Measurements from ENCODE around the gene DYRK1A.

Gene DYRK1A

GRCh38 chr21:37425001-37425400, 58.4 kb downstream of the DYRK1A start:
- Histone ChIP-seq H3K79me2 (ENCODE audit: insufficient read depth, low read length) (peaks cover 99% of the 10 kb centered on the region), H3K9me3 (ENCODE audit: insufficient read depth, low read depth, low read length) (no peaks in the 10 kb centered on the region), H4K20me1 (ENCODE audit: insufficient read depth, low read length, poor library complexity, severe bottlenecking) (peaks cover 92% of the 10 kb centered on the region), H3K4me3 (ENCODE audit: low read length, poor library complexity, severe bottlenecking) (no peak overlapping the region), H3K9me2 (replicated peaks; ENCODE audit: low read depth, low read length) (no peaks in the 10 kb centered on the region), H3F3A (ENCODE audit: low read depth) (no peaks in the 10 kb centered on the region), H3K27me3 (ENCODE audit: insufficient read depth, low read length, poor library complexity, severe bottlenecking) (no peaks in the 10 kb centered on the region), H2AFZ (ENCODE audit: low read length) (no peak overlapping the region), H3K9ac (ENCODE audit: low read depth, low read length, poor library complexity, severe bottlenecking) (no peak overlapping the region), H3K4me1 (ENCODE audit: insufficient read depth, low read length, poor library complexity, severe bottlenecking) (peaks cover 16% of the 10 kb centered on the region), H3K36me3 (ENCODE audit: insufficient read depth, low read length) (peaks cover 88% of the 10 kb centered on the region), H3K4me2 (ENCODE audit: low read depth, low read length, poor library complexity, severe bottlenecking) (no peak overlapping the region)
- TF ChIP-seq EZH2phosphoT487 (IDR thresholded peaks at IDR 0.05; ENCODE audit: borderline replicate concordance) (no peak), CTCF (conservative IDR thresholded peaks at IDR 0.05; ENCODE audit: low read length) (no peak)

GRCh38 chr21:37425684-37426083, 59.1 kb downstream of the DYRK1A start:
- Histone ChIP-seq H3K9me3 (ENCODE audit: insufficient read depth, low read depth, low read length) (no peaks in the 10 kb centered on the region), H3K9me2 (replicated peaks; ENCODE audit: low read depth, low read length) (no peaks in the 10 kb centered on the region), H3K9ac (ENCODE audit: low read depth, low read length, poor library complexity, severe bottlenecking) (no peak overlapping the region), H2AFZ (ENCODE audit: low read length) (no peak overlapping the region), H3K27me3 (ENCODE audit: insufficient read depth, low read length, poor library complexity, severe bottlenecking) (no peaks in the 10 kb centered on the region), H3K4me1 (ENCODE audit: insufficient read depth, low read length, poor library complexity, severe bottlenecking) (peaks cover 20% of the 10 kb centered on the region), H3F3A (ENCODE audit: low read depth) (no peaks in the 10 kb centered on the region), H3K79me2 (ENCODE audit: insufficient read depth, low read length) (peaks cover 99% of the 10 kb centered on the region), H4K20me1 (ENCODE audit: insufficient read depth, low read length, poor library complexity, severe bottlenecking) (peaks cover 92% of the 10 kb centered on the region), H3K4me2 (ENCODE audit: low read depth, low read length, poor library complexity, severe bottlenecking) (no peak overlapping the region), H3K36me3 (ENCODE audit: insufficient read depth, low read length) (peaks cover 86% of the 10 kb centered on the region), H3K4me3 (ENCODE audit: low read length, poor library complexity, severe bottlenecking) (no peak overlapping the region)
- no peak for TF ChIP-seq EZH2phosphoT487 (IDR thresholded peaks at IDR 0.05; ENCODE audit: borderline replicate concordance)
- no peak for TF ChIP-seq CTCF (conservative IDR thresholded peaks at IDR 0.05; ENCODE audit: low read length)

- Histone ChIP-seq H3K4me3 (ENCODE audit: low read length, poor library complexity, severe bottlenecking) (no peak overlapping the region), H2AFZ (ENCODE audit: low read length) (no peak overlapping the region), H3K79me2 (ENCODE audit: insufficient read depth, low read length) (peaks cover 99% of the 10 kb centered on the region), H4K20me1 (ENCODE audit: insufficient read depth, low read length, poor library complexity, severe bottlenecking) (peaks cover 92% of the 10 kb centered on the region), H3K4me2 (ENCODE audit: low read depth, low read length, poor library complexity, severe bottlenecking) (no peak overlapping the region), H3F3A (ENCODE audit: low read depth) (no peaks in the 10 kb centered on the region), H3K9me3 (ENCODE audit: insufficient read depth, low read depth, low read length) (no peaks in the 10 kb centered on the region), H3K36me3 (ENCODE audit: insufficient read depth, low read length) (peaks cover 78% of the 10 kb centered on the region), H3K9me2 (replicated peaks; ENCODE audit: low read depth, low read length) (no peaks in the 10 kb centered on the region), H3K4me1 (ENCODE audit: insufficient read depth, low read length, poor library complexity, severe bottlenecking) (peaks cover 28% of the 10 kb centered on the region), H3K9ac (ENCODE audit: low read depth, low read length, poor library complexity, severe bottlenecking) (no peak overlapping the region), H3K27me3 (ENCODE audit: insufficient read depth, low read length, poor library complexity, severe bottlenecking) (no peaks in the 10 kb centered on the region)
- no peak for TF ChIP-seq EZH2phosphoT487 (IDR thresholded peaks at IDR 0.05; ENCODE audit: borderline replicate concordance)
- no peak for TF ChIP-seq CTCF (conservative IDR thresholded peaks at IDR 0.05; ENCODE audit: low read length)
Measured at GRCh38 chr21:37427221-37427620, 60.6 kb downstream of the DYRK1A start.
